ENCODE measurements around the gene SCN1B.

SCN1B gene

DNA sequence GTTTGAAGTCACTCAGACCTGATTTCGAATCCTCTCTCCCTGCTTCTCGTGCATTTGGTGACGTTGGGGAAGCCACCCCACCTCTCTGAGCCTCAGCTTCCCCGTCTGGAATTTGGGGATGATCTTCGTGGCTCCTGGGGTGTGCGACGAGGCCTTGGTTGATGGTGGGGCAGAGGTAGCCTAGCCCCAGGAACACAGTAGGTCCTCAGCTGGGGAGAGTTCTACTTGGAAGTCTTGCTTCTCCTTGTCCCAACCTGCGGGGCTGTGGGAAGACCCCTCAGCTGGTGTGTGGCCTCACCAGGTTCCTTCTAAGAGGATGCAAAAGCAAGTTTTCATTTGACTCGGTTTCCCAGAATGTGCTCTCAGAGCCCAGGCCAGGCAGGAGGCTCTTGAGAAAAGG lies 24.4 kb downstream of the SCN1B start:
- no peak for DNase-seq

- DNase-seq = no peak
These were observed 25.5 kb downstream of the SCN1B start for GRCh38 chr19:35055715-35056179.

- DNase-seq = no peak
These were observed 26.3 kb downstream of the SCN1B start for GRCh38 chr19:35056513-35057063.

DNA sequence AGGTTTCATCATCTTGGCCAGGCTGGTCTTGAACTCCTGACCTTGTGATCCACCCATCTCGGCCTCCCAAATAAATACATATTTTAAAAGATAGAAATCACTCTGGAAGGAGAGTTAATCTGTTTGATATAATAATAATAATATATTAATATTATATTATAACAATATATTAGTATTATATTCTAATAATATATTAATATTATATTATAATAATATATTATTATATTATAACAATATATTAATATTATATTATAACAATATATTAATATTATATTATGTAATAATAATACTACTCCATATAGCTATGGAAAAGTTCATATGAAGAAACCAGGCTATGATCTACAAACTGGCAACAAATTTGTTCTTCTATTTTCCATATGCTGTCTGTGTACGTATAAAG lies 28.1 kb downstream of the SCN1B start:
- DNase-seq = no peak

- DNase-seq = no peak
These were observed 28.9 kb downstream of the SCN1B start for GRCh38 chr19:35059006-35059798.

GRCh38 chr19:35059799-35060091 lies 29.5 kb downstream of the SCN1B start:
- no peak for DNase-seq

DNA sequence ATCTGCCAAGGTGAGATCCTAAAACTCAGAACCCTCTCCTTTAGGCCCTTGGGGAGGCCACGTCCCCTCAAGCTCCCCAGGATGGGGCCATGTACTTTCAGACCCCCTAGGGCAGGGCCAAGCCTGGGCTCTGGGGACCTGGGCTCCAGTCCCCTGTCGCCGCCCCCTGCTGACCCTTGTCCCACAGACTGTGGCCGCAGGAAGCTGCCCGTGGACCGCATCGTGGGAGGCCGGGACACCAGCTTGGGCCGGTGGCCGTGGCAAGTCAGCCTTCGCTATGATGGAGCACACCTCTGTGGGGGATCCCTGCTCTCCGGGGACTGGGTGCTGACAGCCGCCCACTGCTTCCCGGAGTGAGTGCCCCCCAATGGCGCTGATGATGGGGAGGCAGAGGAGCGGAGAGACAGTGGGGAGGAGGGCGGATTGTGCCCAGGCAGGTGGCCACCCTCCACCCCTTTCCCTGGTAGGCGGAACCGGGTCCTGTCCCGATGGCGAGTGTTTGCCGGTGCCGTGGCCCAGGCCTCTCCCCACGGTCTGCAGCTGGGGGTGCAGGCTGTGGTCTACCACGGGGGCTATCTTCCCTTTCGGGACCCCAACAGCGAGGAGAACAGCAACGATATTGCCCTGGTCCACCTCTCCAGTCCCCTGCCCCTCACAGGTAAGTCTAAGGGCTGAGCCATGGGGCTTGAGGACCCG lies 30.0 kb downstream of the SCN1B start:
- DNase-seq = no peak

- no peak for DNase-seq
These were observed 31.5 kb downstream of the SCN1B start for GRCh38 chr19:35061583-35062373.

DNA sequence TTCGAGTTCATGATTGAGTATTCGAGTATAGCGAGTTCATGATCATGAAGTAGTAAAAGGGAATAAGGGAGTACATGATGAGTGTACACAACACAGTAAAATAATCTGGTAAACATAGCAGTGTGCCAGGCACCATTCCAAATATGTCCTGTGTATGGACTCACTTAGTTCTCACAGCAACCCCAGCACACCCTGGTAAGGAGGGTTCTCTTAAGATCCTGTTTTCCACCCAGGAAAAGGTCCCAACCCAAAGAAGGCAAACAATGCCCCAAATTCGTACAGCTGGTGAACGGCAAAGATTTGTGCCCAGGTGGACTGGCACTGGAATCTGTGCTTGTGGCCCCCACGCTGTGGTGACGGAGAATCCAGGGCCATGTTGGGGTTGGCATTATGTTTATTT lies 32.7 kb downstream of the SCN1B start:
- DNase-seq = no peak

DNA sequence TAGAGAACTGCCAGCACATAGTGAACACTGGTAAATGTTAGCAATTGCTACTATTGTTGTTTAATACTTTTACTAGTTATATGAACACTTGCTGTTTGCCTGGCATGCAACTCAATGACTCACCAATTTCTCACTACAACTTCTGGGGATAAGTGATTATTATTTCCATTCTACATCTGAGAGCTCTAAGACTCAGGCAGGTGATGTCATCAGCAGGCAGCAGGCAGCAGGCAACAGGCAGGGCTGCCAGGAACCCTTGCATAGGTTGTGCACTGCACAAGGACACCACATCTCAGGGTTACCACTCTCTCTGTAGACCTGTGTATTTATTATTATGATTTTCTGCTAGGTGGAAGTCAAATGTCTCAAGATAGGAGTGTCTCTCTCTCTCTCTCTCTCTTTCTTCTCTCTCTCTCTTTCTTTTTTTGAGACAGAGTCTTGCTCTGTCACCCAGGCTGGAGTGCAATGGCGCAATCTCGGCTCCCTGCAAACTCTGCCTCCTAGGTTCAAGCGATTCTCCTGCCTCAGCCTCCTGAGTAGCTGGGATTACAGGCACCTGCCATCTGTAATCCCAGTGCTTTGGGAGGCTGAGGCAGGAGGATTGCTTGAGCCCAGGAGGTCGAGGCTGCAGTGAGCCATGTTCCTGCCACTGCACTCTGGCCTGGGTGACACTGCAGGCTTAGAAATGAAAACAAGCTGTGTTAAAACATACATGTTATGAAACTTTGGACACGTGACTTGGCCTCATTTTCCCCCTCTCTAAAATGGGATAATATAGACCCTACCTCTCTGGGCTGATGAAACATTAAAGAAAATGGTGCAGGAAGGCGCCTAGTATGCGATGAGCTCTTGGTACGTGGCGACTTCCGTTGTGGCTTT lies 33.9 kb downstream of the SCN1B start:
- DNase-seq = no peak

GRCh38 chr19:35065574-35065973 lies 35.3 kb downstream of the SCN1B start:
- no peak for DNase-seq

GRCh38 chr19:35066121-35066520 lies 35.9 kb downstream of the SCN1B start:
- no peak for DNase-seq

DNA sequence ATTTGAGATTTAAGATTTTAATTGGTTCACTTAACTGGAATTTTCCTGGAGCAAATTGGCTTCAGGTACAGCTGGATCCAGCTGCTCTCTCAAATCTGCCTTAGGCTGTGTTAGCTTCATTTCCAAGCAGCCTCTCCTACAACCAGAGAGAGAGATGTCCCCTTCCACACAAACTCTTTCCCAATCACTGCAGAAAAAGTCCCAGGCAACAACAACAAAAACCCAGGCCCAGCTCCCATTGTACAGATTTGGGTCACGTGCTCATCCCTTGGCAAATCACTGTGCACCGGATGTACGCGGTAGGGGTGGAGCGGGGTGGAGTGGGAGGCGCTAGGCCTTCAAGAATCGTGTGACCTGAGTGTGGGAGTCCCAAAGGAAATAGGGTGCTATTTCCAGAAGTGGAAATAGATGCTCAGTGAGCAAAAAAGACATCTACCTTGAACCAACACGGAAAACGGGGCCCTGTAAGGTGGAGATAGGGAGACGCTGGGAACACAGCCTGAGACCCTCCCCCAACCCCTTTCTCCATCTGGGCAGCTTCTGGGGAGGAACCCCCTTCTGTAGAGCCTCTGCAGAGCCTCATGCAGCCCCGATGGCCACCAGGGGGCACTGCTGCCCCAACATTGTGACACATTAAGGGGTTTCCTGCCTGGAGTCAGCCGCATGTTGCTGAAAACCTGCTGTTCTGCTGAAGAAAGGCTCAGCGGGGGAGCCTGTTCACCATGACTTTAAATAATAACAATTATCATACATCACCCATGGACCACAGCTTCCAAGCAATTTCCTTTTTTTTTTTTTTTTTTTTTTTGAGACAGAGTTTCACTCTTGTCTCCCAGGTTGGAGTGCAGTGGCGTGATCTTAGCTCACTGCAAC lies 36.7 kb downstream of the SCN1B start:
- DNase-seq = peak; percentile 87 to 90

- DNase-seq = no peak
These were observed 38.8 kb downstream of the SCN1B start for GRCh38 chr19:35068941-35069634.

DNA sequence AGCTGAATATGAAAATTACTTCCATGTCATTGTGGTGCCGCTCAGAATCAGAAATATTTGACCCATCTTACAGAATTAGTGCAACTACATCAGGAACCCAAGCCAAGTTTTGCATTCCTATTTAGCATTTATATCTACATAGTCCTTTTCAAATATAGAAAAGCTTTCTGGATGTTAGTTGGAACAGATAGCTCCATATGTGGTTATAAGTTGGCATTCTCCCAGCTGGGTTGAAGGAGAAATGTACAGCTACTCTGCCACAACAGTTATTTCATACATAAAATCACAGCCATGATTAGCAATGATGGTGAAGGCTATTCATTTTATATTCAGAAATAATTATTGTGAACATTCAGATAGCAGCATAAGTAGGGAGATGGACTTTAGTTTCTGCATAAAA lies 39.4 kb downstream of the SCN1B start:
- no peak for DNase-seq

DNA sequence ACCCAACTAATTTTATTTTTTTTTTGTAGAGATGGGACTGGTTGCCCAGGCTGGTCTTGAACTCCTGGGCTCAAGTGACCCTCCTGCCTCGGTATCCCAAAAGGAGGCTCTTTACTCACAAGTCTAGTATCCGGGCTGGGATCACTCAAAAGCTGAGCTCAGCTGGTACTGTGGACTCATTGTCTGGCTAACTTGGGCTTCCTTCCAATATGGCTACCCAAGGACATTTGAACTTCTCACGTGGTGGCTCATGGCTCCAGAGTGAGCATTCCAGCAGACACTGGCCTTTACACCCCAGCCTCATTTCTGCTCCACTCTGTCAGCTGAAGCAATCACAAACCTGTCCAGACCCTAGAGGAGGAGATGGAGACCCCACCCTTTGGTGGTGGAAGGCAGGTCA lies 40.2 kb downstream of the SCN1B start:
- no peak for DNase-seq

DNA sequence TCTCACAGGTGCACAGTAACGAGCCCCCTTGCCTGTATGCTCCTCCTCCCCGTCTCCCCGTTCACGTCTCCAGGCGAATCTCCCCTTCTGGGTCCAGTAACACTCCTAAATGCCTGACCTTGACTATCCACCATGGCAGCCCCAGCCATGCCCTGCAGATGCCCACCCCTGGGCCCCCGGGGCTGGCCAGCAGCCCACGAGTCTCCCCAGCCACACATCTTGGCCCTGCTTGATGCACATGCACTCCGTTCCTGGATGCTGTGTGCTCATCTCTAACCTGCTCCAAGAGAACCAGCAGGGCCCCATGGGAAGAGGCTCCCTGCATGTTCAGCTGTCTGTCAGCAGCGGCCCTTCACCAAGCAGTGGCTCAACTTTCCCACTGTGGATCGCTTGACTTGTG lies 43.2 kb downstream of the SCN1B start:
- no peak for DNase-seq

GRCh38 chr19:35073941-35074340 lies 43.7 kb downstream of the SCN1B start:
- no peak for DNase-seq

- no peak for DNase-seq
These were observed 44.3 kb downstream of the SCN1B start for GRCh38 chr19:35074426-35075201.
